SK-N-SH treated with all-trans-retinoic acid at 6 μM for 48 hours (cell line): ENCODE results near the gene PTGER3.

Source experiments
- ARNTL ChIP-seq: fragments of 450-650 bp; formaldehyde crosslinking; IDR thresholded peaks from 2 replicates; pipeline ENCODE4 v1.5.0; 2020; ENCODE audit warnings: low read depth, mild to moderate bottlenecking, moderate library complexity, borderline replicate concordance
- PATZ1 ChIP-seq: fragments of 250-450 bp; sonication (Bioruptor Pico); IDR thresholded peaks from 2 replicates; pipeline ENCODE4 v1.8.0; 2020; ENCODE audit warnings: mild to moderate bottlenecking, moderate library complexity, borderline replicate concordance
- POU6F1 ChIP-seq: fragments of 250-450 bp; sonication (Bioruptor Pico); IDR thresholded peaks from 2 replicates; pipeline ENCODE4 v1.8.0; 2021; ENCODE audit warnings: low read depth, mild to moderate bottlenecking, moderate library complexity, borderline replicate concordance
- PPARA ChIP-seq: fragments of 250-450 bp; sonication (Bioruptor Pico); IDR thresholded peaks from 2 replicates; pipeline ENCODE4 v1.5.0; 2020; ENCODE audit warnings: mild to moderate bottlenecking, borderline replicate concordance
- TCF4 ChIP-seq: fragments of 250-450 bp; sonication (Bioruptor Pico); IDR thresholded peaks from 2 replicates; pipeline ENCODE4 v1.8.0; 2021; ENCODE audit warnings: mild to moderate bottlenecking, moderate library complexity, borderline replicate concordance
- TOX ChIP-seq: fragments of 250-450 bp; sonication (Bioruptor Pico); IDR thresholded peaks from 2 replicates; pipeline ENCODE4 v1.8.0; 2021; ENCODE audit warnings: mild to moderate bottlenecking, moderate library complexity, borderline replicate concordance
- ZFP3 ChIP-seq: fragments of 250-450 bp; sonication (Bioruptor Pico); IDR thresholded peaks from 2 replicates; pipeline ENCODE4 v1.5.0; 2020; ENCODE audit warnings: mild to moderate bottlenecking, moderate library complexity
- ZFP30 ChIP-seq: fragments of 450-650 bp; formaldehyde crosslinking; IDR thresholded peaks from 2 replicates; pipeline ENCODE4 v1.5.0; 2022; ENCODE audit warnings: mild to moderate bottlenecking, moderate library complexity

DNA sequence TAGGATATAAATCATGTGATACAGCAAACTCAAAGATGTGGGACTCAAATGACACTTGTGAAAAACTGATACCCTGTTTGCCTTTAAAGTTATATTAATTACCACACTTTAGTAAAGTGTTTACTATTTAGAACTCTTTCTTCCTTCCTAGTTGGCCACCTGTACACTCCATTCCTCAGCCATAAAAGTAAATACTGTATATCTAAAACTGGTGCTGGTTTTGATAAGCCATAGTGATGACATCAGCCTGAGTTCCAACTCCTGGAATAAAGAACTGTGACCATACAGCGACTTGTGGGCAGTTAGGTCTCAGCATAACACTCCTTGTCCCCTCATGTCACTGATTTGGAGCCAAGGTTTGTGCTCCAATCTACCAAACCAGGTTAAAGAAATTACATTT is 2.8 kb downstream of the PTGER3 start:
- TF ChIP-seq POU6F1 (CRISPR knock-in tag) (no peak), TCF4 (CRISPR knock-in tag) (no peak), TOX (no peak), ARNTL (CRISPR knock-in tag) (no peak), PATZ1 (CRISPR knock-in tag) (no peak), ZFP30 (CRISPR knock-in tag) (no peak), ZFP3 (CRISPR knock-in tag) (no peak), PPARA (CRISPR knock-in tag) (no peak)
